Activated naive CD8-positive, alpha-beta T cell treated with anti-CD3 and anti-CD28 coated beads, Interleukin-2, amount 50 U/mL, for 16 hours (primary cell): Measurements from ENCODE around the gene TH.
"Not testable (repeated sequence)": the region's sequence is repeated elsewhere in the genome, so short reads cannot be mapped to it uniquely, and the experiment has no call there.

ENCODE experiments used
- DNase-seq: peaks from one replicate; pipeline ENCODE4 v3.0.0-alpha.2; 2020; ENCODE audit warnings: low read depth, low spot score

The TH gene

GRCh38 chr11:2178055-2178773 lies 6.6 kb upstream of the TH start:
- not testable (repeated sequence) for DNase-seq

GRCh38 chr11:2177076-2177475 lies 5.5 kb upstream of the TH start:
- no peak for DNase-seq

GRCh38 chr11:2176389-2176900 lies 4.8 kb upstream of the TH start:
- DNase-seq, result no peak

- no peak for DNase-seq
These were observed 4.0 kb upstream of the TH start for GRCh38 chr11:2175659-2176058.

GRCh38 chr11:2174361-2174760 lies 2.7 kb upstream of the TH start:
- DNase-seq, result no peak

- no peak for DNase-seq
These were observed 2.1 kb upstream of the TH start for GRCh38 chr11:2173761-2174160.

GRCh38 chr11:2173150-2173693 lies 1.6 kb upstream of the TH start:
- DNase-seq, result no peak

GRCh38 chr11:2172676-2173075 lies 1.1 kb upstream of the TH start:
- DNase-seq, result no peak

- DNase-seq, result no peak
These were observed 1.7 kb downstream of the TH start for GRCh38 chr11:2169626-2170570.

- no peak for DNase-seq
These were observed 2.6 kb downstream of the TH start for GRCh38 chr11:2169005-2169378.

- no peak for DNase-seq
These were observed 3.2 kb downstream of the TH start for GRCh38 chr11:2168286-2169004.

- DNase-seq, result no peak
These were observed 4.2 kb downstream of the TH start for GRCh38 chr11:2167141-2168045.

- peak; percentile 17 for DNase-seq
These were observed 5.3 kb downstream of the TH start for GRCh38 chr11:2166091-2166851.

- DNase-seq, result no peak
These were observed 6.0 kb downstream of the TH start for GRCh38 chr11:2165571-2165970.

- no peak for DNase-seq
These were observed 6.6 kb downstream of the TH start for GRCh38 chr11:2164861-2165555.

- DNase-seq, result no peak
These were observed 7.5 kb downstream of the TH start for GRCh38 chr11:2164081-2164480.

- DNase-seq, result no peak
These were observed 8.1 kb downstream of the TH start for GRCh38 chr11:2163428-2163978.

GRCh38 chr11:2160736-2161259 lies 10.8 kb downstream of the TH start, which contains the start of gene INS:
Gene INS (minus strand): TSS chr11:2161209. CDS start chr11:2160971, 238 bp downstream.
- DNase-seq, result no peak
